HAP-1 (cell line): ENCODE results near the gene NOA1.
"Not testable (repeated sequence)": the region's sequence is repeated elsewhere in the genome, so short reads cannot be mapped to it uniquely, and the experiment has no call there.

Experiments
- DNase-seq, 2 experiments: peaks; one replicate each; pipeline ENCODE4 v3.0.0-alpha.2; 2016 to 2020; ENCODE audit warnings: low spot score in 2 of 2
- H3K27me3 ChIP-seq: fragments of 250-450 bp; sonication (Bioruptor Pico); 2 replicates; pipeline ENCODE4 v1.5.1; 2020; ENCODE audit warnings: low read depth, mild to moderate bottlenecking, moderate library complexity
- H3K36me3 ChIP-seq: fragments of 250-450 bp; sonication (Bioruptor Pico); replicated peaks from 2 replicates; pipeline ENCODE4 v1.5.1; 2020; ENCODE audit warnings: mild to moderate bottlenecking
- H3K4me1 ChIP-seq: fragments of 250-450 bp; sonication (Bioruptor Pico); 2 replicates; pipeline ENCODE4 v1.5.1; 2020; ENCODE audit warnings: mild to moderate bottlenecking
- H3K4me3 ChIP-seq: fragments of 250-450 bp; sonication (Bioruptor Pico); 2 replicates; pipeline ENCODE4 v1.5.1; 2020; ENCODE audit warnings: mild to moderate bottlenecking, moderate library complexity
- H3K9me3 ChIP-seq: fragments of 250-450 bp; sonication (Bioruptor Pico); 2 replicates; pipeline ENCODE4 v1.5.1; 2020; ENCODE audit warnings: mild to moderate bottlenecking, moderate library complexity
- in situ Hi-C: fragments of 300-500 bp; cut with MboI; formaldehyde crosslinking; loops from 3 replicates; pipeline ENCODE4 v1.14.3; 2020; ENCODE audit warnings: low sequenced_read_pairs, inconsistent platforms, mixed read lengths

Gene NOA1

GRCh38 chr4:56937262-56937661, 40.1 kb downstream of the NOA1 start:
- in situ Hi-C loops = no loop called here
- Histone ChIP-seq H3K27me3 (no peaks in the 10 kb centered on the region), H3K4me1 (no peaks in the 10 kb centered on the region), H3K4me3 (no peak overlapping the region), H3K36me3 (peaks cover 3% of the 10 kb centered on the region), H3K9me3 (no peaks in the 10 kb centered on the region)
- no peak for DNase-seq

DNA sequence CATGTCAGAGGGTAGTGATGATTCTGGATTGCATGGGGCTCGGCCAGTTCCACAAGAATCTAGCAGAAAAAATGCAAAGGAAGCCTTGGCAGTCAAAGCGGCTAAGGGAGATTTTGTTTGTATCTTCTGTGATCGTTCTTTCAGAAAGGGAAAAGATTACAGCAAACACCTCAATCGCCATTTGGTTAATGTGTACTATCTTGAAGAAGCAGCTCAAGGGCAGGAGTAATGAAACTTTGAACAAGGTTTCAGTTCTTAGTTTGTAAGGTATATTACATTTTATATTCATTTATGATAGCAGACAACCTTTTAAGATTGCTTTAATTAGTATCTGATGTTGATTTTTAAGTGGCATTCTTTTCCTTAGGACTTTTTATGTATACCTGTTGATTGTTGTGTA, 45.5 kb downstream of the NOA1 start:
- no peaks in the 10 kb centered on the region for H3K9me3 ChIP-seq
- in situ Hi-C loops = no loop called here
- H3K4me3 ChIP-seq = no peak overlapping the region
- no peaks in the 10 kb centered on the region for H3K27me3 ChIP-seq
- peaks cover 19% of the 10 kb centered on the region for H3K36me3 ChIP-seq
- H3K4me1 ChIP-seq = no peaks in the 10 kb centered on the region
- no peak for DNase-seq

DNA sequence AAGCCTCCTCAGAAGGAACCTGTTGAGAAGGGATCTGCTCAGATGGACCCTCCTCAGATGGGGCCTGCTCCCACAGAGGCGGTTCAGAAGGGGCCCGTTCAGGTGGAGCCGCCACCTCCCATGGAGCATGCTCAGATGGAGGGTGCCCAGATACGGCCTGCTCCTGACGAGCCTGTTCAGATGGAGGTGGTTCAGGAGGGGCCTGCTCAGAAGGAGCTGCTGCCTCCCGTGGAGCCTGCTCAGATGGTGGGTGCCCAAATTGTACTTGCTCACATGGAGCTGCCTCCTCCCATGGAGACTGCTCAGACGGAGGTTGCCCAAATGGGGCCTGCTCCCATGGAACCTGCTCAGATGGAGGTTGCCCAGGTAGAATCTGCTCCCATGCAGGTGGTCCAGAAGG, 46.8 kb downstream of the NOA1 start:
- H3K4me3 ChIP-seq = no peak overlapping the region
- H3K4me1 ChIP-seq = no peaks in the 10 kb centered on the region
- in situ Hi-C loops = no loop called here

GRCh38 chr4:56927196-56927595, 50.2 kb downstream of the NOA1 start:
- H3K36me3 ChIP-seq = peaks cover 22% of the 10 kb centered on the region

More for the DNA sequence above, 46.8 kb downstream of the NOA1 start:
- H3K9me3 ChIP-seq = no peaks in the 10 kb centered on the region
- no peak for DNase-seq
- no peaks in the 10 kb centered on the region for H3K27me3 ChIP-seq
- peaks cover 19% of the 10 kb centered on the region for H3K36me3 ChIP-seq

GRCh38 chr4:56914977-56915376, 62.4 kb downstream of the NOA1 start:
- in situ Hi-C loops, H3K4me3 ChIP-seq, H3K9me3 ChIP-seq, H3K27me3 ChIP-seq, DNase-seq: not testable (repeated sequence)
- H3K36me3 ChIP-seq = peaks cover 16% of the 10 kb centered on the region
- peaks cover 36% of the 10 kb centered on the region for H3K4me1 ChIP-seq

More at GRCh38 chr4:56927196-56927595, 50.2 kb downstream of the NOA1 start:
- DNase-seq = no peak
- in situ Hi-C loops = no loop called here
- Histone ChIP-seq H3K27me3 (no peaks in the 10 kb centered on the region), H3K9me3 (no peaks in the 10 kb centered on the region), H3K4me1 (no peaks in the 10 kb centered on the region), H3K4me3 (no peak overlapping the region)

GRCh38 chr4:56914336-56914735, 63.1 kb downstream of the NOA1 start:
- no peaks in the 10 kb centered on the region for H3K9me3 ChIP-seq
- H3K4me1 ChIP-seq = peaks cover 38% of the 10 kb centered on the region
- in situ Hi-C loops = no loop called here
- H3K4me3 ChIP-seq = no peak overlapping the region
- H3K27me3 ChIP-seq = no peaks in the 10 kb centered on the region
- DNase-seq = no peak
- peaks cover 10% of the 10 kb centered on the region for H3K36me3 ChIP-seq
